ENCODE data around the gene ACACA. TPM values are rescaled to one million over a fixed set of nuclear protein-coding genes. Genes with fewer than 3 reads are reported as not detected.

Gene ACACA
- total RNA-seq, 6 experiments from 2014 or later, result 37.7 to 43.0 (median 40.7) TPM

- H3K36me3 Mint-ChIP-seq (ENCODE audit: low read depth), result no peaks in the 10 kb centered on the region
- H3K27me3 Mint-ChIP-seq (ENCODE audit: insufficient read depth), result no peaks in the 10 kb centered on the region
- H3K27ac Mint-ChIP-seq, result no peak overlapping the region
- no peak overlapping the region for H3K4me3 Mint-ChIP-seq
- H3K4me1 Mint-ChIP-seq (ENCODE audit: low read depth), result peaks cover 20% of the 10 kb centered on the region
- no peaks in the 10 kb centered on the region for H3K9me3 Mint-ChIP-seq
- no peak for TF ChIP-seq CTCF (IDR thresholded peaks at IDR 0.05)
- DNase-seq, result no peak
Observed at GRCh38 chr17:37300683-37301082, 106.0 kb downstream of the ACACA start.

- Mint-ChIP-seq H3K27me3 (ENCODE audit: insufficient read depth) (no peaks in the 10 kb centered on the region), H3K27ac (no peak overlapping the region; the same call in 1 of the 2 replicates), H3K9me3 (no peaks in the 10 kb centered on the region), H3K4me1 (ENCODE audit: low read depth) (peaks cover 20% of the 10 kb centered on the region), H3K36me3 (ENCODE audit: low read depth) (no peaks in the 10 kb centered on the region), H3K4me3 (no peak overlapping the region)
- TF ChIP-seq CTCF (IDR thresholded peaks at IDR 0.05), result no peak
- no peak for DNase-seq
Observed at GRCh38 chr17:37299257-37299980, 107.2 kb downstream of the ACACA start.

- no peak for TF ChIP-seq CTCF (IDR thresholded peaks at IDR 0.05)
- no peak overlapping the region for H3K27ac Mint-ChIP-seq
- no peaks in the 10 kb centered on the region for H3K27me3 Mint-ChIP-seq (ENCODE audit: insufficient read depth)
- no peak overlapping the region for H3K4me3 Mint-ChIP-seq
- no peak for DNase-seq
- H3K4me1 Mint-ChIP-seq (ENCODE audit: low read depth), result peaks cover 20% of the 10 kb centered on the region
- no peaks in the 10 kb centered on the region for H3K36me3 Mint-ChIP-seq (ENCODE audit: low read depth)
- no peaks in the 10 kb centered on the region for H3K9me3 Mint-ChIP-seq
Observed at GRCh38 chr17:37295888-37296287, 110.7 kb downstream of the ACACA start.

GRCh38 chr17:37294888-37295287 lies 111.7 kb downstream of the ACACA start:
- no peaks in the 10 kb centered on the region; the same call in 1 of the 2 replicates for H3K36me3 Mint-ChIP-seq (ENCODE audit: low read depth)
- no peak for TF ChIP-seq CTCF (IDR thresholded peaks at IDR 0.05)
- H3K27me3 Mint-ChIP-seq (ENCODE audit: insufficient read depth), result no peaks in the 10 kb centered on the region
- no peaks in the 10 kb centered on the region for H3K9me3 Mint-ChIP-seq
- no peak for DNase-seq
- H3K4me1 Mint-ChIP-seq (ENCODE audit: low read depth), result peaks cover 20% of the 10 kb centered on the region
- H3K4me3 Mint-ChIP-seq, result no peak overlapping the region
- H3K27ac Mint-ChIP-seq, result no peak overlapping the region

- no peak for DNase-seq
- H3K36me3 Mint-ChIP-seq (ENCODE audit: low read depth), result no peaks in the 10 kb centered on the region; the same call in 1 of the 2 replicates
- H3K9me3 Mint-ChIP-seq, result no peaks in the 10 kb centered on the region
- no peaks in the 10 kb centered on the region for H3K27me3 Mint-ChIP-seq (ENCODE audit: insufficient read depth)
- H3K4me1 Mint-ChIP-seq (ENCODE audit: low read depth), result peaks cover 10% of the 10 kb centered on the region
- H3K4me3 Mint-ChIP-seq, result no peak overlapping the region
- no peak for TF ChIP-seq CTCF (IDR thresholded peaks at IDR 0.05)
- H3K27ac Mint-ChIP-seq, result no peak overlapping the region
Observed at GRCh38 chr17:37293770-37294169, 112.9 kb downstream of the ACACA start.

Data from HFFc6 (cell line).